HG02970 (cell line): ENCODE results near the gene FAAP20.

Experiments used
- ATAC-seq: cut with Tn5 transposase; IDR thresholded peaks from one replicate; pipeline ENCODE4 v1.9.1; 2021; ENCODE audit warnings: mild to moderate bottlenecking, moderate library complexity, moderate number of reproducible peaks; ENCODE audit not compliant: unreplicated experiment, low FRiP score

FAAP20 gene, protein sequence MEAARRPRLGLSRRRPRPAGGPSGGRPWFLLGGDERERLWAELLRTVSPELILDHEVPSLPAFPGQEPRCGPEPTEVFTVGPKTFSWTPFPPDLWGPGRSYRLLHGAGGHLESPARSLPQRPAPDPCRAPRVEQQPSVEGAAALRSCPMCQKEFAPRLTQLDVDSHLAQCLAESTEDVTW

DNA sequence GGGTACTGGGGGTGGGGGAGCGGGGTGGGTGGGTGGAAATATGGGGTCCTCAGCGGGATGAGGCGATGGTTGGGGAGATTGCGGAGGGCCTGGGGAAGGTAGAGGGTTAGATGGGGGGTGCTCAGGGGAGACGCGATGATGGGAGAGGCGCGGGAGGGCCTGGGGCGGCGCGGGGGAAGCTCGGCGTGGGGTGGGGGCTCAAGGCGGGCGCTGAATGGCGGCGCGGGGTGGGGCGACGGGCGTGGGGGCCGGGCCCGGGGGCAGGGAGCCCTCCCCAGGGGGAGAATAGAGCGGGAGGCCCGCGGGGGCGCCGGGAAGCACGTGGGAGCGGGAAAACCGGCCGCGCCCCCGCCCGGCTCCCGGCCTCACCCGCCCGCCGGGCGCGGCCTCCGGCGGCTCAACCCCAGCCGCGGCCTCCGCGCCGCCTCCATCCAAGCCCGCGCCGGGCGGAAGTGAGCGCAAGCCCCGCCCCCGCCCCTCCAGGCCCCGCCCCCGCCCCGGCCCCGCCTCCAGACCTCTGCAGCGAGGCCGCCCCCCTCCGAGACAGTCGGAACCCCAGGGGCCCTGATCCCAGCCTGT, at the start of gene FAAP20:
Gene FAAP20, minus strand, starts transcription at position 454 of the 579 bp plus-strand sequence. Its CDS starts 23 bp downstream, at position 431.
- ATAC-seq: peak; percentile 36

DNA sequence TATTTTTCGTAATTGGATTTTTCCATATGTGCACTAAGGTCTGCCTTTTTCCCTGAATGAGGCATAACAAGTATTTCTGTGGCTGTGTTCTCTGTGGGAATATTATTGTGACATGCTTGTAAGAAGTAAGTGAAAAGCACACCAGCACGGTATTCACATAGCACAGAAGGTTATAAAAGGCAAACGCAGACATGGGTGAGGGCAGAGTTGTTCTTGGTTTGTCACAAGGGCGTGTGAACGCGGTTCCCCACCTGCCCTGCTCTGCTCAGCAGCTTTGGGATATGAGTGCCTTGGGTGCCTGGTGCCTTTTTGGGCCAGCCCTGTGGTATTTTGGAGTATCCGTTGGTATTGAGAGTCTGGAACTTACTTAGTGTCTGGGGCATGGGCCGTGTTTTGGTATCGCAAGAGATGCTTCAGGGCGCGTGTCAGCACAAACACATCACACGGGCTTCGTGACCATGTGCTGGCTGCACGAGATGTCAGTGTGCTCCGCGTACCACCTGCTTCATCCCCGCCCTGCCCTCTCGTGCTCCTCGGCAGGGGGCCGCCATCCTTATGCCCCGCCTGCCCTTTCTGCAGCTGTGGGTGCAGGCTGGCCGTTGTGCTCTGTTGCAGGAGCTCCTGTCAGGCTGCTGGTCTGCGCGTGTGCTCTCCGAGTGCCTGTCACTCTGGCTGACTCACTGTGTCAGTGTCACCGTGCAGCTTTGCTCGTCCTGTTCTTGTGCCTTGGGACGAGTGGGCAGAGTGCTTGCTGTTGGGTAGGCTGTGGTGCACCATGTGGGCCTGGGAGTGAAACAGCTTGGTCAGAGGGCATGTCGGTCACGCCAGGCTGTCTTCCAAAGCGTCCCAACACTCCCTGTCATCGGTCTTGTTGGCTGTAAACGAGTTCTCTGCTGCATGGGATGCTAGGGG, 48.5 kb upstream of the FAAP20 start:
- ATAC-seq: no peak

DNA sequence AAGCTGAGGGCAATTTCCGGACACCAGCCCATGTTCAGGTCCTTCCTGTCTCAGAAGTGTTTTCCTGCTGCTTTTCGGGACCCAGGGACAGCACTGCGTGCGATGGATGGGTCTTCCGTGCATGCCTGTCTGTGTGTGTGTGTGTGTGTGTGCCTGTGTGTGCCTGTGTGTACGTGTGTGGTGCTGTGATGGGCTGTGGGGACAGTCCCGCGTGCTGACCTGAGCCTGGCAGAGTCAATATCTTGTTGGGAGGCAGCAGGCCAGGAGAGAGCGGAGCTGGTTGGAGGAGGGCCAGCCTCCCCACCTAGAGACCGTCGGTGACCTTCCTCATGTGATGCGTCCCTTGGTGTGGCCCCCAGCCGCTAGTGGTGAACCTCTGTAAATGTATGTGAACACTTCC, 47.2 kb upstream of the FAAP20 start:
- no peak for ATAC-seq

DNA sequence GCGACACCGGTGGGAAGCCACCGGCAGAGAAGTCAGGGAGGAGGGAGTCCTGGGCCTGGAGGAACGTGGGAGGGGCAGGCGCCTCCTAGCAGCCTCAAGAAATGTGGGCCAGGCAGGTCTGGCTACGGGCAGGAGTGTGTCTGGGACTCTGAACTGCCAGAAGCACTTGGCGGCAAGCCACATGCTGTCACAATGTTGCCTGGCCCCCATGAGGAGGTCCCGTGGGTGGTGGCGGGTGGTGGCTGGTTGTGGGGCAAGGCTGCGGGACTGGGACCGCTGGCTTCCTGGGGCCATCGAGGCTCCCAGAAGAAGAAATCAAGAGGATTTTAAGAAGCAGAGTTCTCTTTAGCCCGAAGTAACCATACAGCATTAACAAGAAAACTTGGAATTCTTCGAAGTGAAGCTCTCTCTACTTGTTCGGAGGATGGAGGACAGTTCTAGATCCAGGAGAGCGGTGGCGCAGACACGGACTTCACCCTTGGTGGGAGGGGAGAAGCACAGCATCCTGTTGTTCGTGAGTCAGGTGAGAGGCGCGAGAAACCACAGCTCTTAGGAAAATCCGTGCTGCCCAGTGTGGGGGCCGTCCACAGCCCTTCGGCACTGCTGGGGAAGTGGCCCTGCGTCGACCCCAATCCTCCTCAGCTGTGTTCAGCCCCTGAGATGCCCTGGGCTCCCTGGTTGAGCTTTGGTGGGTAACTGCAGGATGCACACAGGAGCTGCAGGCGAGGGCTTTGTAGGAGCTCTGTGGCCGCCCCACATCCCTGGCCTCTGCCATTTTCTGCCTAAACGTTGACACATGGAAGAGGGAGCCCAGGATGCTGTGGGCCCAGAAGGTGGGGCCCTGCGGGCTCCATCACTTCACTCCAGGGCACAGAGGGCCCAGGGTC, 45.9 kb upstream of the FAAP20 start:
- no peak for ATAC-seq

DNA sequence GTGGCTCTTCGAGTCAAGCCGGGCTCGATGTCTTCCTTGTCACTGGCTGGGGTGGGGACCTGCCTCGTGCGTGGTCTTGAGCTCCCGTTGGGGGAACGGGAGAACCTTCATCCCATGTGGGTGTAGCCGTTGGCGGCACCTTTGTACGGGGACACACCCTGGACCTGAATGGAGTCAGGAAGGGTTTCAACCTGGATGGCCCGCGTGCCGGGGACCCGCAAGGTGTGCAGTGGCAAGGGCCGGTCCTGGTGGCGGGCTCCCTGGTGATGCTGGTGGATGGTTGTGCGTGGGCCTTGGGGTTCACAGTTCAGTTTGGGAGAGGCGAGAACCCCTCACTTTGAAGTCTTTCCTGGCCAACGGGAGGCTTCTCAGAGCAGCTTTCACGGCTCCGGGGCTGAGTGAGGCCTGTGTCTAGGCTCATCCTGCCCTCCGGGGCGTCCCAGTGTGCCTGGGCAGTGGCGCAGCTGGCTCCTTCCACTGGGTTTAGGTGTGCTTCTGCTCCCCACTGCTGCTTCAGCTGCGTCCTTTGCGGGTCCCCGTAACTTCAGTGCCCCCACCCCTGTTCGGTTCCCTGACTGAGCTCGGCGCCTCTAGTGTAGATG, 44.9 kb upstream of the FAAP20 start:
- no peak for ATAC-seq

DNA sequence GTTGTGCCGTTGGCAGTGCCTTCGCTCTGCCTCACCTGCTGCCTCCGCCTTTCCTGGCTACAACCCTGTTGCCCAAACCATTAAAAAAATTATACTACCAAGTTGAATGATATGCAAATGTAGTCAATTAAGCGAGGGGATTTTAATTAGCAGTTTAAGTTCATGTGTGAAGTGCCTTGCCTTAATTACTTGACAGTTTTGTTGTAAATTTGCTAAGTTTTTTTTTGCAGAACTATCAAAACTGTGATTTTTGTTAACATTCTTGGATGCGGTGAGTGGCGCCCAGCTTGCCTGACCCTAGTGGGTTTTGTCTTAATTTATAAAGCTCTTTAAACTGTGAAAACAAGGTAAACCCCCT, 44.4 kb upstream of the FAAP20 start:
- no peak for ATAC-seq

DNA sequence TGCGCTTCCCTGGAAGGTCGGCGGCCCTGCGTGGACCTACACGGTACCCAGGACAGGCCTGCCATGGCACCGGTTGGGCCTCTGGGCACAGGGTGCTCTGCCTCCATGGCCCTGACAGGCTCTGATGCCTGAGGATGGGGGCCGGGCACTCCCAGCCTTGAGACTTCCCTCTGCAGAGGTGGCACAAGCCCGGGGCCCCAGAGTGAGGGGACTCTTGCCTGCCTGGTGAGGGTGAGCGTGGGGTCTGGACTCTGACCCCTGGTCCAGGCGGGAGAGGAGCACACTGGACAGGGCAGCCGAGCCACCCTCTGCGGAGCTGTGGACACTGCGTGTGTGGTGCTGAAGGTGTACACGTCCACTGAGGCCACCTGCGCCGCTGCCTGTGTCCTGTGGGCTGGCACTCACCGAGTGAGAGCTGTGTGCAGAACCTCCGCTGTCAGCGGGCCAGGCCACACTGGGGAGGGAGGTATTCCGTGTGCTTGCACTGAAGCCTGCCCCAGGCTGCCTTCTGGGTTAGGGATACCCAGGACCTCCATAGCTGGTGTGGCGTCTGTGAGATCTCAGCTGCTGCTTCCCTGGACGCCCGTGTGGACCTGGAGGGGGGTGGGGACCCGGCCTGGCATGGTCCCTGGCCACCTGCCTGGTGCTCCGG, 43.9 kb upstream of the FAAP20 start:
- ATAC-seq: no peak

DNA sequence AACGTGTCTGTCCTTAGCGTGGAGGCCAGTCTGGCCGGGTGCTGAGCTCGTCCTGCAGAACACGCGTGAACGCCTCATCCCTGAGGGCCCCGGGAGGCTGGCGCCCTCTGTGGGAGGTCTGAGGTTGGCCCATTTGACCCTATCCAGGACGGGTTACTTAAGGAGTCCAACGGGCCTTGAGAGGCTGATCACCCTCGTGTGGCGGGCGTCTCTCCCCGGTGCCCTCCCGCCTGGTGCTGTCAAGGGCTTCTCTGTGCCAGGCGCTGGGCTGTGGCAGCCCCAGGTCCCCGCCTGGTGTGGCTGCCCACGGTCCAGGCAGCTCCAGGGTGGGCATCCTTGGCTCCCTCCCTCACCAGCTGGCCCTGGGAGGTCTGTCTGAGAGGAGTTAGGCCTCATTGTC, 43.2 kb upstream of the FAAP20 start:
- ATAC-seq: no peak

DNA sequence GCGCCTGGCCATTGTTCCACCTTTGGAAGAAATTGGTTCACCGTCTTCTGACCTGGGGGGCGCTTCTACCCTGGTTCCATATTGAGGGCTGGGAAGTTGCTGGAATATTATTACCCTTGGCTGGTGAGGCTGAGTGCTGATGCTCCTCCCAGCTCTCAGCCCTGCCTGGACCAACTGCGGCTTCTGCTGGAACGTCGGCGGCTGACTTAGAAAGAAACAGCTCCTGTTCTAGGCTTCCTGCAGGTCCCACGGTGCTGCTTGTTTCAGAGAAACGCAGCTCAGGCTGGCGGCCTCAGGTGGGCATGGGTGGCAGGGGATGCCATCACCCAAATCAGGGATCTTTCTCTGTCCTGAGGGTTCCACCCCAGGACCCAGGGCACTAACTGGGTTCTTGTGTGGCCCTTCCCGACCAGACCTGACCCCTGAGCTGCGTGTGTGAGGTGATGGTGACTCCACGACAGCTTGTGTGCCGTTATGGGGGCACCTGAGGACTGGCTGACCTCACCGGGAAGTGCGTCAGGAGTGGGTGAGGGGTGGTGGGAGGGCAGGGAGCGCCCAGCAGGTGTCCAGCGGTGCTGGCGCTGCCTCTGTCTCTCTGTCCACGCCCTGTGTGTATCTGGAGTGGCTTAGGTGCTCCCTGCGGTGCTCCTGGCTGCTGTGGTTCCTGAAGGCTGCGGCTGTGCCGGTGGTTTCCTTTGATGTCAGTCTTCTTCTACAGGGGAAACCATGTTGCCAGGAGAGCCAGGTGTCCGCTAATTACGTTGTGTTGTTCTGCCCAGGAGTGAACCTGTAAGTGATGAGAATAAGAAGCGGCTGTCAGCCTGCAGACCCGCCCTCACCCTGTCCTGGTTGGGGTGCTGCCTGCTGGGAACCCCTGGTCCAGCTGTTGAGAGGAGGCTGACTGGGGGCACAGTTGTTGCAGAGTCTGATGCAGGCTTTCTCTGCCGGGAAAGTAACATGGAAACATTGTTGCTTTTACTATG, 42.4 kb upstream of the FAAP20 start:
- no peak for ATAC-seq

DNA sequence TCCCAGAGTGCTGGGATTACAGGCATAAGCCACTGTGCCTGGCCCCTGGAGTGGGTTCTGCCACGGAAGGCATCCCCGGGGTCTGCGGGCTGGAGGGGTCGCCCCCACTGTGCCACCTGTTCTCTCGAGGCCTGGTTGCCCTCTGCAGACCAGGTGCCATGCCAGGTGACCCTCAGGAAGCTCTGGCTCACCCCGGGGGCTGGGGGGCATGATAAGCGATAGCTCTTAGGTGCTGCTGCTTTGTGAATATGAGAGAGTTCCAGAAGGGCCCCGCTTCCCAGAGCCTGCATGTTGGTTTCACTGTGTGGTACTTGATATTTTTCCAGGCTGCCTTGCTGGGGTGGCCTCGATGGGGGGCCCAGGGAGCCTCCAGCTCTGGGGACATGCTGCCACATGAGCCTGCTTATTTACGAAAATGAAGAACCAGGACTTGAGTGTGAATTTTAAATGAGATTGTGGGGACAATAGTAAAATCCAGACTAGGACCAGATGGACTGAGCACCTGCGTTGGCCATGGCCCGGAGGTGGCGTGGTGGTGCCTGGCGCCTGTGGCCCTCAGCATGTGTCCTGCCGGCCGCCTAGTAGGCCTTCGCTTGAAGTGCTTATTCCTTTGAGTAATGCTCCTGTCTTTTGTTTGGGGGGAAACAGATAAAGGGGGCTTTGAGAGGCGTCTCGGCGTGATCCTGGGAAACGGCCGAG, 40.9 kb upstream of the FAAP20 start:
- no peak for ATAC-seq

DNA sequence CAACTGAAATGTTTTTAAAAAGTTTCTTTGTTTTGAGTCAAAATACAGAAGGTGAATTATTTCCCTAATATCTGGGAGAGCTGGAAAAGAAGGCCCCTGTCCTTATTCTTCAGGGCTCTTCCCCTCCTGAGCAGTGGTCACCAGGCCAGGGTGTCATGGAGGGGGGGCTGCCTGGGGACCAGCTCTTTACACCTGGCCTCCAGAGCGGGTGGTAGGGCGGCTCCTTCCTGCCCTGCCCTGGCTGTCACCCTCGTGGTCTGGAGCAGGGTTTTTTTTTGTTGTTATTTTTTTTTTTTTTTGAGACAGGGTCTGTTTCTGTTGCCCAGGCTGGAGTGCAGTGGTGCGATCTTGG, 40.2 kb upstream of the FAAP20 start:
- ATAC-seq: no peak

DNA sequence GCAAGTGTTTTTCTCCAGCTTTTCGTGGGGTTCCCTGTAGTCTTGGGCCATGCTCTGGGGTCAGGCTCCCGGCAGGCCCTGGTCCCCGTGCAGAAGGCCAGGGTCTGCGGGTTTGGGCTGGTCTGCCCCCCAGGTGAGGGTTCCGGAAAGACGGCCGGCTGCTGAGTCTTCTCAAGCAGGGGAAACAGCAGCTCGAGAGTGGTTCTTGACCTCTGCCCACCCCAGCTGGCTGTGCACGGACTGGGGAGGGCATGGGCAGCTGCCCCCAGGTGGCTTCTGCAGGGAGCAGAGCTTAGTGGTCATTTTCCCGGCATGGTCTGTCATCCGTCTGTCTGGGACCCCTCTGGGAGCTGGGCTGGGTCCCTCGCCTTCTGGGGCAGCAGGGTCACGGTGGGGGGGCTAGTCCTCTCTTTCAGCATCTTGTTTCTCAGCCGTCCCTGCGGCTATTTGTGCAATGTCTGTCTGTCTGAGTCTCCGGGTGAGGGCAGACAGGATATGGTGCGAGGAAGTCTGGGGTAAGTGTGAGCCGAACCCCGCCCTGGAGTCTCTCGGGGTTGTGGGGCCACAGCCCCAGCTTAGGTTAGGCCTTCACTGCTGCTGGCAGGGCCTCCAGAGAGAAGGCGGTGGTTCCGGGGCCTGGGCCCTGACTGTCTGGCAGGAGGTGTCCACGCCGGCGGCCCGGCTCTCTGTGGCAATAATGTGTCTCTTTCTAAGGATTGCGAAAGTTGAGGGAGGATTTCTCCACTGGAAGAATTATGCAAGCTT, 39.6 kb upstream of the FAAP20 start:
- no peak for ATAC-seq

DNA sequence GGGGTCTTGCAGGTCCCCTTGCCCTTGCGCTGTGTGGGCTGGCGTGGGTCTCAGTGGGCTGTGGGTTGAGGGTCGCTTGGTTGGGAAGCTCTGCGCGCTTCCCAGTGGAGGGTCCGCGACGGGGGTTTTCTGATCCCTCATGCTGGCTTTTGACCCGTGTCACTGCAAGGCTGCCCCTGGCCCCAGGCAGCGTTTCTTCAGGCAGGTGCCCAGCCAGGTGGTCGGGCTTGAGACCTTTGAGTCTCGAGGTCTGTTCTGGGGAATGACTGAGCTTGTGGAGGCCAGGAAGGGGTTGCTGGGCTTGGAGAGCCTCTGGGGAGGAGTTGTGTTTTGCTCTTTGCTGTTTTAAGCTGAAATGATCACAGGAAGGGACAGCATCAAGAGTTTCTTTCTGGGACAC, 38.9 kb upstream of the FAAP20 start:
- no peak for ATAC-seq

DNA sequence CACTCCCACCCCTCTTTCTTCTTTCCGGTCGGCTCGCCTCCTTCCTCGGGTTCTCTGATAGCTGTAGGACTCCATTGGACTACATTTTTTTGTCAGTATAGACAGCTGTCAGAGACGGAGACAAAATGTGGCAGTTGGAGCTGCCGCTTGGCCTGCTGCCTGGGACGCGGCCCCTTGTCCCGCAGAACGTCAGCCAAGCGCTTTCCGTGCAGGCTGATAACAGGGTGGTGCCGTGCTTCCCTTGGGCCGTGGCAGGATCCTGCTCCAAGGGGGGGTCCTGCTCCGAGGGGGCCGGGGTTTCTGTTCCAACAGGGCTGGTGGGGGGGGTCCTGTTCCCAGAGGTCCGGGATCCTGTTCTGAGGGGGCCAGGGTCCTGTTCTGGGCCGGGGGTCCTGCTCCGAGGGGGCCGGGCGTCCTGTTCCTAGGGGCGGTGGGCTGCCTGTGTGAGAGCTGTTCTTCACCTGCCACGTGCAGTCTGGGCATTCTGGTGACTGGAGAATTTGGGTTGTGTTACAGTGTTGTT, 38.4 kb upstream of the FAAP20 start:
- no peak for ATAC-seq

DNA sequence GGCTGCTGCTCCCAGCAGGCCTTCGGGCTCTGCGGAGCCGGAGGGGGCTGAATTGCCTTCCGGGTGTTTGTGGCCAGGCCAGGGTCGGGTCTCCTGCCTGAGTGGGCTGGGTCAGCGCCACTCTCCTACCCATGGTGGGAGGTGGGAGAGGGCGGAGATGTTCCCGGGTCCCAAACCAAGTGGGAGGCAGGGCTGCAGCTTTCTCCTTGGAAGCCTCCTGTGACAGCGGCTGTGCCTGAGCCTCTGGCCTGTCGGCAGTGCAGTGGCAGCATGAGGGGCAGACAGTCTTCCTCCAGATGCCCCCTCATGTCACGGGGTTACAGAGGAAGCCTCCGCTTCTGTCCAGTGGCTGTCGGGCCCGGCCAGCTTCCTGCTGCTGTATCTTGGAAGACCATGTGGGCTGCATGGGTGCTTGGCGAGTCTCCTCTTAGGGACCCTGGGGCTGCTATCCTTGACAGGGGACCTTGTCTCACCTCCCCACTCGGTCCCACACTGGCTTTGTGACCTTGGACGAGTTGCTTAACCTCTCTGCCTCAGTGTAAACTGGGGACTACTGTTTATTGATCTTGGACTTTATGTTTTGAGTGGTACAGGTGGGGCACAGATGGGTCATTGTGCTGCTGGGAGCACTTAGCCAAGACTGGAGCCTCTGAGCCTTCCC, 37.8 kb upstream of the FAAP20 start:
- ATAC-seq: no peak

DNA sequence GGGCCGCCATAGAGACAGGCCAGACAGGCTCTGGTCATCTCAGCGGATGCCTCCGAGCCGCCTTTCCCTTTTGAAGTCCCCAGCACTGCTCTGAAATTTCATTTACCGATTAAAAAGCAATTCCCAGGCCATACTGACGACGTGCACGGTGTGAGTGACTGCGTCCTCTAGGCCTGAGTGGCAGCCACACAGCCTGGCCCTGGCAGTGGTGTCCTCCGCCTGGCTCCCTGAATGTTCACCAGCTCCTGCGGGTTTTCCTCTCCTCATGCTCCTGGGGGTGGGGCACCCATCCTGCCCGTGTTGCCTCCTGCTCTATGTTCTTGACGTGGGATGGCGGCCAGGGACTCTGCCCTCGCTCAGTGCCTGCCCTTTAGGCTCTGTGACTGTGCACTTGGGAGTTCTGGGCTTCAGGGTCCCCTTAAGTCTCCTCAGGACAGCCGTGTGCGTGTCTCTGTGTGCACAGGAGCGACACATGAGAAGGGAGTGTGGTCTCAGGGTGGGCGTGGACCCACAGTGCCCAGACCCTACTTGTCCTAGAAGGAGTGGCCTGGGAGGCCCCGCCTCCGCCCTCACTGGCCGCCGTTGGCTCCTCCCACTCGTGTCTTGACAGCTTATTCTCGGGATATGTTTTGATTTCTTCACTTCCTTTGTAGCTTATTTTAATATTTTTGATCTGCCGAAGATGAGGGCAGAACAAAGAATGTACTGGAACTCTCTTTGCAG, 37.1 kb upstream of the FAAP20 start:
- no peak for ATAC-seq
